ENCODE measurements around the gene HSPB2. TPM values are rescaled to one million over a fixed set of nuclear protein-coding genes. Genes with fewer than 3 reads are reported as not detected.

Gene HSPB2
- total and polyA plus RNA-seq, 5 donors from 2014 or later: not detected

GRCh38 chr11:111917788-111918187 is 5.3 kb downstream of the HSPB2 start:
- Histone ChIP-seq H3K9me3 (ENCODE audit: control insufficient read depth in 2 of 2, low read length in 2 of 2) (no peaks in the 10 kb centered on the region), H3K27me3 (ENCODE audit: control insufficient read depth, insufficient read depth, low read length) (peaks cover 16% of the 10 kb centered on the region), H3K27ac (ENCODE audit: insufficient read depth, low read length, poor library complexity, severe bottlenecking) (no peak overlapping the region), H3K36me3 (ENCODE audit: control insufficient read depth, insufficient read depth, low read length) (no peaks in the 10 kb centered on the region), H3K4me3 (ENCODE audit: low read depth, low read length) (no peak overlapping the region), H3K4me1 (ENCODE audit: control insufficient read depth, insufficient read depth, low read length, poor library complexity, severe bottlenecking) (no peaks in the 10 kb centered on the region)
- Mint-ChIP-seq H3K27me3 (peaks cover 60% of the 10 kb centered on the region), H3K36me3 (no peaks in the 10 kb centered on the region), H3K27ac (no peak overlapping the region), H3K4me3 (no peak overlapping the region), H3K9me3 (peaks cover 0 to 1% (median 0%) of the 10 kb centered on the region in 7 donors), H3K4me1 (peaks cover 0 to 2% (median 0%) of the 10 kb centered on the region in 4 donors)
- DNase-seq (no peak), ATAC-seq (ENCODE audit: low read depth in 2 of 2) (no peak)

GRCh38 chr11:111918390-111919256 is 6.1 kb downstream of the HSPB2 start, which contains the start of gene C11orf52:
Gene C11orf52, plus strand, starts transcription at chr11:111918913. Its CDS starts 60 bp downstream, at chr11:111918973.
- no peak for DNase-seq
- Histone ChIP-seq H3K4me1 (ENCODE audit: control insufficient read depth, insufficient read depth, low read length, poor library complexity, severe bottlenecking) (no peaks in the 10 kb centered on the region), H3K9me3 (ENCODE audit: control insufficient read depth in 2 of 2, low read length in 2 of 2) (no peaks in the 10 kb centered on the region), H3K27me3 (ENCODE audit: control insufficient read depth, insufficient read depth, low read length) (peaks cover 16% of the 10 kb centered on the region), H3K36me3 (ENCODE audit: control insufficient read depth, insufficient read depth, low read length) (no peaks in the 10 kb centered on the region), H3K27ac (ENCODE audit: insufficient read depth, low read length, poor library complexity, severe bottlenecking) (no peak within 1 kb of the TSS), H3K4me3 (ENCODE audit: low read depth, low read length) (no peak within 1 kb of the TSS)
- Mint-ChIP-seq H3K4me1 (peaks cover 0 to 2% (median 0%) of the 10 kb centered on the region in 4 donors), H3K36me3 (no peaks in the 10 kb centered on the region), H3K9me3 (peaks cover 0 to 1% (median 0%) of the 10 kb centered on the region in 7 donors), H3K27me3 (peaks cover 60% of the 10 kb centered on the region), H3K4me3 (no peak within 1 kb of the TSS), H3K27ac (no peak within 1 kb of the TSS)
- no peak for ATAC-seq (ENCODE audit: low read depth in 2 of 2)

GRCh38 chr11:111920908-111921307 is 8.4 kb downstream of the HSPB2 start:
- H3K27ac ChIP-seq (ENCODE audit: insufficient read depth, low read length, poor library complexity, severe bottlenecking): no peak overlapping the region
- Mint-ChIP-seq H3K36me3 (no peaks in the 10 kb centered on the region), H3K27ac (no peak overlapping the region), H3K4me1 (peaks cover 0 to 4% (median 4%) of the 10 kb centered on the region in 4 donors), H3K9me3 (peaks cover 0 to 1% (median 0%) of the 10 kb centered on the region in 7 donors), H3K4me3 (no peak overlapping the region), H3K27me3 (peaks cover 42% of the 10 kb centered on the region)
- no peaks in the 10 kb centered on the region for H3K9me3 ChIP-seq (ENCODE audit: control insufficient read depth in 2 of 2, low read length in 2 of 2)
- no peak for ATAC-seq (ENCODE audit: low read depth in 2 of 2)
- DNase-seq: no peak
- H3K4me1 ChIP-seq (ENCODE audit: control insufficient read depth, insufficient read depth, low read length, poor library complexity, severe bottlenecking): no peaks in the 10 kb centered on the region
- H3K36me3 ChIP-seq (ENCODE audit: control insufficient read depth, insufficient read depth, low read length): no peaks in the 10 kb centered on the region
- H3K27me3 ChIP-seq (ENCODE audit: control insufficient read depth, insufficient read depth, low read length): peaks cover 9% of the 10 kb centered on the region
- H3K4me3 ChIP-seq (ENCODE audit: low read depth, low read length): no peak overlapping the region

GRCh38 chr11:111921541-111922230 is 9.2 kb downstream of the HSPB2 start:
- Mint-ChIP-seq H3K36me3 (no peaks in the 10 kb centered on the region), H3K4me1 (peaks cover 4 to 10% (median 5%) of the 10 kb centered on the region in 4 donors), H3K27me3 (peaks cover 36% of the 10 kb centered on the region), H3K27ac (no peak overlapping the region), H3K4me3 (no peak overlapping the region), H3K9me3 (peaks cover 0 to 1% (median 0%) of the 10 kb centered on the region in 7 donors)
- H3K27me3 ChIP-seq (ENCODE audit: control insufficient read depth, insufficient read depth, low read length): peaks cover 4% of the 10 kb centered on the region
- H3K4me3 ChIP-seq (ENCODE audit: low read depth, low read length): no peak overlapping the region
- no peaks in the 10 kb centered on the region for H3K36me3 ChIP-seq (ENCODE audit: control insufficient read depth, insufficient read depth, low read length)
- no peaks in the 10 kb centered on the region for H3K9me3 ChIP-seq (ENCODE audit: control insufficient read depth in 2 of 2, low read length in 2 of 2)
- no peak overlapping the region for H3K27ac ChIP-seq (ENCODE audit: insufficient read depth, low read length, poor library complexity, severe bottlenecking)
- peaks cover 6% of the 10 kb centered on the region for H3K4me1 ChIP-seq (ENCODE audit: control insufficient read depth, insufficient read depth, low read length, poor library complexity, severe bottlenecking)
- ATAC-seq (ENCODE audit: low read depth in 2 of 2) (no peak), DNase-seq (no peak)

- Histone ChIP-seq H3K4me3 (ENCODE audit: low read depth, low read length) (no peak overlapping the region), H3K4me1 (ENCODE audit: control insufficient read depth, insufficient read depth, low read length, poor library complexity, severe bottlenecking) (peaks cover 13% of the 10 kb centered on the region), H3K36me3 (ENCODE audit: control insufficient read depth, insufficient read depth, low read length) (no peaks in the 10 kb centered on the region), H3K9me3 (ENCODE audit: control insufficient read depth in 2 of 2, low read length in 2 of 2) (no peaks in the 10 kb centered on the region), H3K27me3 (ENCODE audit: control insufficient read depth, insufficient read depth, low read length) (peaks cover 4% of the 10 kb centered on the region), H3K27ac (ENCODE audit: insufficient read depth, low read length, poor library complexity, severe bottlenecking) (no peak overlapping the region)
- H3K9me3 Mint-ChIP-seq: peaks cover 0 to 2% (median 0%) of the 10 kb centered on the region in 7 donors
- no peak overlapping the region for H3K4me3 Mint-ChIP-seq
- DNase-seq (no peak), ATAC-seq (ENCODE audit: low read depth in 2 of 2) (no peak)
- no peaks in the 10 kb centered on the region for H3K36me3 Mint-ChIP-seq
- no peak overlapping the region for H3K27ac Mint-ChIP-seq
- H3K27me3 Mint-ChIP-seq: peaks cover 30% of the 10 kb centered on the region
- H3K4me1 Mint-ChIP-seq: peaks cover 8 to 19% (median 12%) of the 10 kb centered on the region in 4 donors
These were observed 10.3 kb downstream of the HSPB2 start for GRCh38 chr11:111922803-111923202.

GRCh38 chr11:111923351-111923788 is 10.8 kb downstream of the HSPB2 start:
- H3K4me3 ChIP-seq (ENCODE audit: low read depth, low read length): no peak overlapping the region

GRCh38 chr11:111923951-111924350 is 11.4 kb downstream of the HSPB2 start:
- ATAC-seq (ENCODE audit: low read depth in 2 of 2) (no peak), DNase-seq (no peak)
- H3K27me3 Mint-ChIP-seq: peaks cover 22% of the 10 kb centered on the region
- H3K27me3 ChIP-seq (ENCODE audit: control insufficient read depth, insufficient read depth, low read length): peaks cover 4% of the 10 kb centered on the region
- H3K27ac Mint-ChIP-seq: no peak overlapping the region
- H3K4me1 ChIP-seq (ENCODE audit: control insufficient read depth, insufficient read depth, low read length, poor library complexity, severe bottlenecking): peaks cover 13% of the 10 kb centered on the region
- peaks cover 0 to 2% (median 0%) of the 10 kb centered on the region in 7 donors for H3K9me3 Mint-ChIP-seq
- H3K9me3 ChIP-seq (ENCODE audit: control insufficient read depth in 2 of 2, low read length in 2 of 2): no peaks in the 10 kb centered on the region
- H3K4me3 ChIP-seq (ENCODE audit: low read depth, low read length): no peak overlapping the region
- H3K36me3 Mint-ChIP-seq: no peaks in the 10 kb centered on the region
- H3K4me3 Mint-ChIP-seq: no peak overlapping the region
- H3K36me3 ChIP-seq (ENCODE audit: control insufficient read depth, insufficient read depth, low read length): no peaks in the 10 kb centered on the region
- H3K4me1 Mint-ChIP-seq: peaks cover 7 to 19% (median 11%) of the 10 kb centered on the region in 4 donors
- no peak overlapping the region for H3K27ac ChIP-seq (ENCODE audit: insufficient read depth, low read length, poor library complexity, severe bottlenecking)

More at GRCh38 chr11:111923351-111923788, 10.8 kb downstream of the HSPB2 start:
- ATAC-seq (ENCODE audit: low read depth in 2 of 2) (no peak), DNase-seq (no peak)
- Mint-ChIP-seq H3K27ac (no peak overlapping the region), H3K4me1 (peaks cover 7 to 19% (median 11%) of the 10 kb centered on the region in 4 donors), H3K27me3 (peaks cover 26% of the 10 kb centered on the region), H3K36me3 (no peaks in the 10 kb centered on the region), H3K4me3 (no peak overlapping the region), H3K9me3 (peaks cover 0 to 2% (median 0%) of the 10 kb centered on the region in 7 donors)
- no peaks in the 10 kb centered on the region for H3K9me3 ChIP-seq (ENCODE audit: control insufficient read depth in 2 of 2, low read length in 2 of 2)
- H3K4me1 ChIP-seq (ENCODE audit: control insufficient read depth, insufficient read depth, low read length, poor library complexity, severe bottlenecking): peaks cover 13% of the 10 kb centered on the region
- peaks cover 4% of the 10 kb centered on the region for H3K27me3 ChIP-seq (ENCODE audit: control insufficient read depth, insufficient read depth, low read length)
- no peak overlapping the region for H3K27ac ChIP-seq (ENCODE audit: insufficient read depth, low read length, poor library complexity, severe bottlenecking)
- H3K36me3 ChIP-seq (ENCODE audit: control insufficient read depth, insufficient read depth, low read length): no peaks in the 10 kb centered on the region

All from CD4-positive, CD25-positive, alpha-beta regulatory T cell (primary cell).